Measurements from ENCODE around the gene RMND5B.
"Not testable (repeated sequence)": the region's sequence is repeated elsewhere in the genome, so short reads cannot be mapped to it uniquely, and the experiment has no call there.

Gene RMND5B

GRCh38 chr5:178191661-178192060, 60.8 kb downstream of the RMND5B start:
- Histone ChIP-seq H3K9ac (ENCODE audit: low read depth, low read length) (no peak overlapping the region), H3K36me3 (ENCODE audit: insufficient read depth, low read length) (no peaks in the 10 kb centered on the region), H3K9me3 (ENCODE audit: control insufficient read depth, insufficient read depth, low read length) (no peaks in the 10 kb centered on the region), H3K4me1 (ENCODE audit: insufficient read depth, low read length) (no peaks in the 10 kb centered on the region)

DNA sequence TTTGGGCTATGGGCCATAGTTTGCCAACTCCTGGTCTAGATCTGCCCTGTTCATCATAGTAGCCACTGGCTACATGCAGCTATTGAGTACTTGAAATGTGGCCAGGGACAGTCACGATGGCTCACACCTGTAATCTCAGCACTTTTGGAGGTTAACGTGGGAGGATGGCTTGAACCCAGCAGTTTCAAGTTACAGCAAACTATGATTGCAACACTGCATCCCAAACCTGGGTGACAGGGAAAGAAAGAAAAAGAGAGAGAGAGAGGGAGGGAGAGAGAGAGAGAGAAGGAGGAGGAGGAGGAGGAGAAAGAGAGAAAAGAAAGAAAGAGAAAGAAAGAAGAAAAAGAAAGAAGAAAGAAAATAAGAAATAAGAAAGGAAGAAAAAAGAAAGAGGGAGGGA, 61.4 kb downstream of the RMND5B start:
- Histone ChIP-seq H3K36me3 (ENCODE audit: insufficient read depth, low read length) (no peaks in the 10 kb centered on the region), H3K4me1 (ENCODE audit: insufficient read depth, low read length) (no peaks in the 10 kb centered on the region), H3K9ac (ENCODE audit: low read depth, low read length) (no peak overlapping the region), H3K9me3 (ENCODE audit: control insufficient read depth, insufficient read depth, low read length) (no peaks in the 10 kb centered on the region)

DNA sequence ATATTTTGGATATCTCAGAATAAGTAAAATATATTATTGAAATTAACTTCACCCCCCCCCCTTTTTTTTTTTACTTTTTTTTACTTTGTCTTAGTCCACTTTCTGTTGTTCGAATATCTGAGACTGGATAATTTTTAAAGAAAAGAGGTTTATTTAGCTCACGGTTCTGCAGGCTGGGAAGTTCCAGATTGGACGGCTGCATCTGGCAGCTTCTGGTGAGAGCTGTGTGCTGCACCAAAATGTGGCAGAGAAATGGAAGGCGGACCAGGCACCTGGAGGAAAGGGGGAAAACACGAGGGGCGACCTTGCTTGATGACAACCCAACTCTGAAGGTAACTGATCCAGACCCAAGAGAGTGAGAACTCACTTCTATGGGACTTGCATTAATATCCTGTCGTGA, 62.0 kb downstream of the RMND5B start:
- Histone ChIP-seq H3K9ac (ENCODE audit: low read depth, low read length) (no peak overlapping the region), H3K36me3 (ENCODE audit: insufficient read depth, low read length) (no peaks in the 10 kb centered on the region), H3K9me3 (ENCODE audit: control insufficient read depth, insufficient read depth, low read length) (no peaks in the 10 kb centered on the region), H3K4me1 (ENCODE audit: insufficient read depth, low read length) (no peaks in the 10 kb centered on the region)

GRCh38 chr5:178193251-178193809, 62.5 kb downstream of the RMND5B start:
- no peaks in the 10 kb centered on the region for H3K36me3 ChIP-seq (ENCODE audit: insufficient read depth, low read length)
- no peaks in the 10 kb centered on the region for H3K9me3 ChIP-seq (ENCODE audit: control insufficient read depth, insufficient read depth, low read length)
- no peak overlapping the region for H3K9ac ChIP-seq (ENCODE audit: low read depth, low read length)
- H3K4me1 ChIP-seq (ENCODE audit: insufficient read depth, low read length): no peaks in the 10 kb centered on the region

GRCh38 chr5:178194026-178194425, 63.2 kb downstream of the RMND5B start:
- H3K36me3 ChIP-seq (ENCODE audit: insufficient read depth, low read length): no peaks in the 10 kb centered on the region
- no peak overlapping the region for H3K9ac ChIP-seq (ENCODE audit: low read depth, low read length)
- H3K9me3 ChIP-seq (ENCODE audit: control insufficient read depth, insufficient read depth, low read length): no peaks in the 10 kb centered on the region
- H3K4me1 ChIP-seq (ENCODE audit: insufficient read depth, low read length): no peaks in the 10 kb centered on the region

GRCh38 chr5:178196281-178196812, 65.5 kb downstream of the RMND5B start:
- H3K9me3 ChIP-seq (ENCODE audit: control insufficient read depth, insufficient read depth, low read length): no peaks in the 10 kb centered on the region
- H3K4me1 ChIP-seq (ENCODE audit: insufficient read depth, low read length): no peaks in the 10 kb centered on the region; the same call in 1 of the 2 replicates
- H3K36me3 ChIP-seq (ENCODE audit: insufficient read depth, low read length): no peaks in the 10 kb centered on the region
- H3K9ac ChIP-seq (ENCODE audit: low read depth, low read length): no peak overlapping the region

DNA sequence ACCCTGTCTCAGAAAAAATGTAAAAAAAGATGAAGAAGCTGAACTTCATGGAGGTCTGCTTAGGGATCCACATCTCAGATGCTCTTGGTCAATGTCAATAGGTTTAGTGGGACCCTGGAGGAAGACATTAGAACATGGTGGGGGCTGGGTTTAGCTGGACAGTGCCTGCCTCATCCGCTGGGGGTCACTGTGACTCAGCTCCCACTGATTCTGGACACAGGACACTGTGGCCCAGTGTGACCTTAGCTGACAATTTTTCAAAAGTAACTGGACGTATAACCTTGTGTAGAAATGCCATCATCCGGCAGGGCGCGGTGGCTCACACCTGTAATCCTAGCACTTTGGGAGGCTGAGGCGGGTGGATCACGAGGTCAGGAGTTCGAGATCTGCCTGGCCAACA, 66.2 kb downstream of the RMND5B start:
- H3K9me3 ChIP-seq (ENCODE audit: control insufficient read depth, insufficient read depth, low read length): no peaks in the 10 kb centered on the region
- no peaks in the 10 kb centered on the region for H3K36me3 ChIP-seq (ENCODE audit: insufficient read depth, low read length)
- H3K9ac ChIP-seq (ENCODE audit: low read depth, low read length): no peak overlapping the region
- no peaks in the 10 kb centered on the region; the same call in 1 of the 2 replicates for H3K4me1 ChIP-seq (ENCODE audit: insufficient read depth, low read length)

DNA sequence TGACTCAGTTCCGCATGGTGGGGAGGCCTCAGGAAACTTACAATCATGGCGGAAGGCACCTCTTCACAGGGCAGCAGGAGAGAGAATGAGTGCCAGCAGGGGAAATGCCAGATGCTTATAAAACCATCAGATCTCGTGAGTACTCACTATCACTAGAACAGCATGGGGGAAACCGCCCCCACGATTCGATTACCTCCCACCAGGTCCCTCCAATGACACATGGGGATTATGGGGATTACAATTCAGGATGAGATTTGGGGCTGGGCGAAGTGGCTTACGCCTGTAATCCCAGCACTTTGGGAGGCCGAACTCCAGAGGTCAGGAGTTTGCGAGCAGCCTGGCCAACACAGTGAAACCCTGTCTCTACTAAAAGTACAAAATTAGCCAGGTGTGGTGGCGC, 67.3 kb downstream of the RMND5B start:
- H3K4me1 ChIP-seq (ENCODE audit: insufficient read depth, low read length); H3K9ac ChIP-seq (ENCODE audit: low read depth, low read length); H3K9me3 ChIP-seq (ENCODE audit: control insufficient read depth, insufficient read depth, low read length); H3K36me3 ChIP-seq (ENCODE audit: insufficient read depth, low read length): not testable (repeated sequence)

- Histone ChIP-seq H3K4me1 (ENCODE audit: insufficient read depth, low read length) (no peaks in the 10 kb centered on the region; the same call in 1 of the 2 replicates), H3K9me3 (ENCODE audit: control insufficient read depth, insufficient read depth, low read length) (no peaks in the 10 kb centered on the region), H3K9ac (ENCODE audit: low read depth, low read length) (no peak overlapping the region), H3K36me3 (ENCODE audit: insufficient read depth, low read length) (no peaks in the 10 kb centered on the region)
Measured at GRCh38 chr5:178198706-178199105, 67.9 kb downstream of the RMND5B start.

DNA sequence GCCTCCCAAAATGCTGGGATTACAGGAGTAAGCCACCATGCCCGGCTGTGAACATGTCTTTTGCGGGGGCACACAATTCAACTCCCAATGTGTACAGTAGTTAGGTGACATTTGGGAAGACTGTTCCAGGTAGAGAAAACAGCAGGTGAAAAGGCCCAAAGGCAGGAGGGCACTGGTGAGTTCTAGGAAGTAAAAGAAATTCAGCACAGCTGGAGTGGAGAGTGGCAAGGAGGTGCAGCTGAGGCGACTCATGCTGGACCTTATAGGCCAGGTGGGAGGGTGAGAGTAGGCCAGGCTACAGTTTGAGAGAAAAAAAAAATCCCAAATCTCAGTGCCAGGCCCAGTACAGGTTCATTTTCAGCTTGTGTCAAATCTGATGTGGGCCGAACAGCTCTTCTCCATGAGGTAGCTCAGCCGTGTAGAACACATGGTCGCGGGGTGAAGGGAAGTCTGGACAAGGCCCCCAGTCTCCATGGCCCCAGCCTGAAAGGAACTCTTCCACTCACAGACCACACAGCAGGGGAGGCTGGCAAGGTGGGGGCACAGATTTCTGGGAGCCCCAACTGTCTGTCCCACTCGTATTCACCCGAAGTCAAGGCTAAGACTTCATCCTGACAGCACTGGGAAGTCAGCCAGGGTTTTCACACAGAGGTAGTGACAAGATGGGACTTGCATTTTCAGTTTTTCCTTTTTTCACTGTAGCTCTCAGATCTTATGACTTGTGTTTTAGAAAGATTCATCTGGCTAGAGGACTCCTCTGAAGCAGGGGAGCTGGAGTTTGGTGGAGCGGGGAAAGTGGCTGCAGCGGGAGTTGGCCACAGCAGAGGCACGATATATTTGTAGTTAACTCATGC, 69.0 kb downstream of the RMND5B start:
- Histone ChIP-seq H3K4me1 (ENCODE audit: insufficient read depth, low read length) (no peaks in the 10 kb centered on the region; the same call in 1 of the 2 replicates), H3K9me3 (ENCODE audit: control insufficient read depth, insufficient read depth, low read length) (no peaks in the 10 kb centered on the region), H3K9ac (ENCODE audit: low read depth, low read length) (no peak overlapping the region)

More for the DNA sequence above, 69.0 kb downstream of the RMND5B start:
- no peaks in the 10 kb centered on the region for H3K36me3 ChIP-seq (ENCODE audit: insufficient read depth, low read length)
